Kidney (tissue), 14 donors: ENCODE data around the gene DNAJC15. TPM values are rescaled to one million over a fixed set of nuclear protein-coding genes. Genes with fewer than 3 reads are reported as not detected.
A peak's percentile ranks its signal among the peaks of the same experiment; 100 is the strongest.

Experiments
- DNase-seq, 5 donors: peaks; one replicate each; pipeline ENCODE4 v3.0.0-alpha.2; 2013 to 2020
- FAIRE-seq: peaks from 2 replicates; lab custom pipeline; 2012; peaks lifted over from hg19 to GRCh38; lab: Jason Lieb, UNC
- H3K27ac ChIP-seq, 2 donors: one replicate each; pipeline ENCODE4 v1.7.0; 2013; ENCODE audit warnings: low read depth in 2 of 2, low read length in 2 of 2, inconsistent platforms in 1 of 2
- H3K27me3 ChIP-seq: one replicate; pipeline ENCODE4 v1.7.1; 2013; ENCODE audit warnings: low read length, inconsistent platforms; ENCODE audit not compliant: control insufficient read depth, insufficient read depth
- H3K36me3 ChIP-seq, 3 donors: one replicate each; pipeline versions ENCODE4 v1.7.0 to v1.7.1; 2013; ENCODE audit warnings: low read length in 3 of 3, control low read depth in 1 of 3, inconsistent platforms in 1 of 3; ENCODE audit not compliant: insufficient read depth in 3 of 3, control insufficient read depth in 2 of 3
- H3K4me1 ChIP-seq, 3 donors: one replicate each; pipeline versions ENCODE4 v1.7.0 to v1.7.1; 2013; ENCODE audit warnings: low read length in 3 of 3, inconsistent platforms in 1 of 3, low read depth in 1 of 3; ENCODE audit not compliant: control insufficient read depth in 2 of 3, insufficient read depth in 2 of 3
- H3K4me3 ChIP-seq, 3 donors: one replicate each; pipeline versions ENCODE4 v1.7.0 to v1.8.1; 2013; ENCODE audit warnings: low read length in 3 of 3, control low read depth in 1 of 3, inconsistent platforms in 1 of 3
- H3K9ac ChIP-seq, 3 donors: one replicate each; pipeline versions ENCODE4 v1.7.0 to v1.7.1; 2013; ENCODE audit warnings: low read length in 3 of 3, control low read depth in 1 of 3, inconsistent platforms in 1 of 3
- H3K9me3 ChIP-seq, 3 donors: one replicate each; pipeline versions ENCODE4 v1.7.0 to v1.7.1; 2013; ENCODE audit warnings: low read length in 3 of 3, control low read depth in 1 of 3, inconsistent platforms in 1 of 3; ENCODE audit not compliant: control insufficient read depth in 2 of 3, insufficient read depth in 1 of 3
- intact Hi-C: fragments of 100-400 bp; cut with DNase I; formaldehyde crosslinking; loops from one replicate; pipeline ENCODE4 v1.11.1; 2022
- polyA plus RNA-seq: library from polyadenylated mRNA; stranded (reverse); fragments of 350-450 nt; fragmentation: Illumina TruSeq; extraction: RNeasy Lipid Tissue Mini Kit (QIAGEN cat#74804); gene quantifications from one replicate; pipeline ENCODE4 v1.2.3, GENCODE V29; 2014; ENCODE audit warnings: low read depth, low replicate concordance; ENCODE audit not compliant: insufficient read depth
- total RNA-seq: library from RNA; stranded (reverse); fragmentation: NEBNext Ultra II Directional; extraction: Animal tissue kit (Norgen Biotek cat#: 25700); gene quantifications from one replicate; pipeline ENCODE4 v1.2.1, GENCODE V29; 2021
- TF ChIP-seq, protein P1 (sequence below): IDR thresholded peaks from 3 replicates; pipeline ENCODE4 v1.5.1; 2012; ENCODE audit warnings: mild to moderate bottlenecking, moderate library complexity, borderline replicate concordance; ENCODE audit not compliant: insufficient read depth; ENCODE audit errors: extremely low read depth
- donor health status: control.
- donor health status: control.
- donor health status: control.
- donor health status: control.
- donor health status: control.
- donor health status: DM: yes; HTN: yes; CAD: no.
- donor health status: Normal renal cell carcinoma (clear cell type).

DNAJC15 gene
- total and polyA plus RNA-seq, 2 donors from 2014 or later, result 18.8 to 31.0 TPM

GRCh38 chr13:43078399-43078798 is 55.0 kb downstream of the DNAJC15 start:
- Histone ChIP-seq H3K4me1 (peaks cover 0 to 6% (median 0%) of the 10 kb centered on the region in 3 donors), H3K4me3 (no peak overlapping the region), H3K9me3 (no peaks in the 10 kb centered on the region), H3K27me3 (no peaks in the 10 kb centered on the region), H3K27ac (no peak overlapping the region), H3K36me3 (peaks cover 0 to 2% (median 0%) of the 10 kb centered on the region in 3 donors), H3K9ac (no peak overlapping the region)
- intact Hi-C loops, result no loop called here
- DNase-seq (no peak), FAIRE-seq (no peak)
- TF ChIP-seq, protein P1, sequence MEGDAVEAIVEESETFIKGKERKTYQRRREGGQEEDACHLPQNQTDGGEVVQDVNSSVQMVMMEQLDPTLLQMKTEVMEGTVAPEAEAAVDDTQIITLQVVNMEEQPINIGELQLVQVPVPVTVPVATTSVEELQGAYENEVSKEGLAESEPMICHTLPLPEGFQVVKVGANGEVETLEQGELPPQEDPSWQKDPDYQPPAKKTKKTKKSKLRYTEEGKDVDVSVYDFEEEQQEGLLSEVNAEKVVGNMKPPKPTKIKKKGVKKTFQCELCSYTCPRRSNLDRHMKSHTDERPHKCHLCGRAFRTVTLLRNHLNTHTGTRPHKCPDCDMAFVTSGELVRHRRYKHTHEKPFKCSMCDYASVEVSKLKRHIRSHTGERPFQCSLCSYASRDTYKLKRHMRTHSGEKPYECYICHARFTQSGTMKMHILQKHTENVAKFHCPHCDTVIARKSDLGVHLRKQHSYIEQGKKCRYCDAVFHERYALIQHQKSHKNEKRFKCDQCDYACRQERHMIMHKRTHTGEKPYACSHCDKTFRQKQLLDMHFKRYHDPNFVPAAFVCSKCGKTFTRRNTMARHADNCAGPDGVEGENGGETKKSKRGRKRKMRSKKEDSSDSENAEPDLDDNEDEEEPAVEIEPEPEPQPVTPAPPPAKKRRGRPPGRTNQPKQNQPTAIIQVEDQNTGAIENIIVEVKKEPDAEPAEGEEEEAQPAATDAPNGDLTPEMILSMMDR, result no peak

- Histone ChIP-seq H3K9me3 (no peaks in the 10 kb centered on the region), H3K4me3 (no peak overlapping the region), H3K4me1 (peaks cover 0 to 6% (median 0%) of the 10 kb centered on the region in 3 donors), H3K27ac (no peak overlapping the region), H3K36me3 (peaks cover 0 to 2% (median 0%) of the 10 kb centered on the region in 3 donors), H3K27me3 (no peaks in the 10 kb centered on the region), H3K9ac (no peak overlapping the region)
- TF ChIP-seq, protein P1, result no peak
- intact Hi-C loops, result no loop called here
- no peak for DNase-seq
- peak; percentile 51 for FAIRE-seq
Measured at GRCh38 chr13:43079392-43079931, 56.1 kb downstream of the DNAJC15 start.

GRCh38 chr13:43080199-43080598 is 56.8 kb downstream of the DNAJC15 start:
- Histone ChIP-seq H3K4me3 (no peak overlapping the region), H3K36me3 (peaks cover 0 to 2% (median 0%) of the 10 kb centered on the region in 3 donors), H3K27ac (no peak overlapping the region), H3K9ac (no peak overlapping the region), H3K9me3 (no peaks in the 10 kb centered on the region), H3K4me1 (peaks cover 0 to 6% (median 0%) of the 10 kb centered on the region in 3 donors), H3K27me3 (no peaks in the 10 kb centered on the region)
- intact Hi-C loops, result loop anchor here (10.0 kb wide), 1 partner anchor 795 kb away; the partner anchor contains the start of genes CCDC122 and LACC1
- TF ChIP-seq, protein P1, result no peak
- FAIRE-seq, result no peak
- no peak for DNase-seq
